Left ventricle myocardium inferior (tissue), 1 donor: ENCODE measurements around the gene DLG2. TPM values are rescaled to one million over a fixed set of nuclear protein-coding genes. Genes with fewer than 3 reads are reported as not detected.

ENCODE experiments used
- DNase-seq: peaks from one replicate; pipeline ENCODE4 v3.0.0-alpha.2; 2020
- H3K27ac ChIP-seq: fragments of 200-600 bp; replicated peaks from 2 replicates; pipeline ENCODE4 v1.8.0; 2021
- H3K27me3 ChIP-seq: fragments of 200-600 bp; 2 replicates; pipeline ENCODE4 v1.8.0; 2021; ENCODE audit warnings: low read depth
- H3K36me3 ChIP-seq: fragments of 200-600 bp; 2 replicates; pipeline ENCODE4 v1.8.0; 2021
- H3K4me1 ChIP-seq: fragments of 200-600 bp; 2 replicates; pipeline ENCODE4 v1.8.0; 2021
- H3K4me3 ChIP-seq: fragments of 200-600 bp; 2 replicates; pipeline ENCODE4 v1.8.0; 2021; ENCODE audit warnings: mild to moderate bottlenecking, moderate library complexity
- H3K9me3 ChIP-seq: fragments of 200-600 bp; replicated peaks from 2 replicates; pipeline ENCODE4 v1.8.0; 2021
- CTCF ChIP-seq: fragments of 200-600 bp; IDR thresholded peaks from 2 replicates; pipeline ENCODE4 v1.8.0; 2021; ENCODE audit warnings: antibody characterized with exemption, mild to moderate bottlenecking, borderline replicate concordance
- intact Hi-C: fragments of 100-400 bp; cut with micrococcal nuclease; formaldehyde crosslinking; loops from one replicate; pipeline ENCODE4 v1.11.0; 2022
- total RNA-seq: library from RNA; stranded (reverse); fragmentation: NEBNext Ultra II Directional; extraction: Animal tissue kit (Norgen Biotek cat#: 25700); gene quantifications from one replicate; pipeline ENCODE4 v1.2.1, GENCODE V29; 2021
- donor health status: DM: no; HTN: yes; CAD: no; lungs with severe emphysema.

Gene DLG2
- total RNA-seq, 1 donor from 2014 or later, result 6.5 TPM

- Histone ChIP-seq H3K36me3 (no peaks in the 10 kb centered on the region), H3K4me1 (peaks cover 5% of the 10 kb centered on the region), H3K4me3 (no peak overlapping the region), H3K27ac (no peak overlapping the region), H3K9me3 (no peaks in the 10 kb centered on the region), H3K27me3 (no peaks in the 10 kb centered on the region)
- intact Hi-C loops, result no loop called here
- TF ChIP-seq CTCF, result no peak
- DNase-seq, result peak; percentile 29
These were observed 1708.7 kb downstream of the DLG2 start for GRCh38 chr11:83918476-83918875.

- Histone ChIP-seq H3K27ac (no peak overlapping the region), H3K4me1 (peaks cover 5% of the 10 kb centered on the region), H3K4me3 (no peak overlapping the region), H3K27me3 (no peaks in the 10 kb centered on the region), H3K9me3 (no peaks in the 10 kb centered on the region), H3K36me3 (no peaks in the 10 kb centered on the region)
- no peak for DNase-seq
- intact Hi-C loops, result no loop called here
- no peak for TF ChIP-seq CTCF
These were observed 1712.1 kb downstream of the DLG2 start for GRCh38 chr11:83914995-83915394.

GRCh38 chr11:83909579-83910534 is 1717.3 kb downstream of the DLG2 start:
- no peak overlapping the region for H3K27ac ChIP-seq
- H3K4me1 ChIP-seq, result peaks cover under 1% of the 10 kb centered on the region
- H3K36me3 ChIP-seq, result no peaks in the 10 kb centered on the region
- no peaks in the 10 kb centered on the region for H3K9me3 ChIP-seq
- no peaks in the 10 kb centered on the region for H3K27me3 ChIP-seq
- H3K4me3 ChIP-seq, result no peak overlapping the region
- intact Hi-C loops, result no loop called here
- DNase-seq, result no peak
- no peak for TF ChIP-seq CTCF

GRCh38 chr11:83908298-83908856 is 1718.8 kb downstream of the DLG2 start:
- Histone ChIP-seq H3K4me3 (no peak overlapping the region), H3K27me3 (no peaks in the 10 kb centered on the region), H3K36me3 (no peaks in the 10 kb centered on the region), H3K4me1 (no peaks in the 10 kb centered on the region), H3K9me3 (no peaks in the 10 kb centered on the region), H3K27ac (no peak overlapping the region)
- no peak for DNase-seq
- no peak for TF ChIP-seq CTCF
- intact Hi-C loops, result no loop called here

GRCh38 chr11:83895516-83895915 is 1731.6 kb downstream of the DLG2 start:
- intact Hi-C loops, result no loop called here
- no peak overlapping the region for H3K4me3 ChIP-seq
- no peak overlapping the region for H3K27ac ChIP-seq
- no peaks in the 10 kb centered on the region for H3K4me1 ChIP-seq
- H3K36me3 ChIP-seq, result no peaks in the 10 kb centered on the region
- H3K27me3 ChIP-seq, result no peaks in the 10 kb centered on the region
- DNase-seq, result no peak
- no peaks in the 10 kb centered on the region for H3K9me3 ChIP-seq
- no peak for TF ChIP-seq CTCF
